Brain microvascular endothelial cell (primary cell): ENCODE measurements around the gene RAB42.

Experiments
- DNase-seq: peaks from one replicate; pipeline ENCODE4 v3.0.0-alpha.2; 2020
- H3K27ac ChIP-seq: fragments of 250-450 bp; sonication (Bioruptor Pico); 2 replicates; pipeline ENCODE4 v1.5.1; 2020; ENCODE audit warnings: mild to moderate bottlenecking, moderate library complexity
- H3K27me3 ChIP-seq: fragments of 250-450 bp; sonication (Bioruptor Pico); replicated peaks from 2 replicates; pipeline ENCODE4 v1.5.1; 2020; ENCODE audit warnings: mild to moderate bottlenecking
- H3K36me3 ChIP-seq: fragments of 250-450 bp; sonication (Bioruptor Pico); replicated peaks from 2 replicates; pipeline ENCODE4 v1.5.1; 2020; ENCODE audit warnings: mild to moderate bottlenecking
- H3K4me3 ChIP-seq: 2 replicates; pipeline ENCODE4 v1.5.1; 2011; ENCODE audit warnings: low read depth, mild to moderate bottlenecking, control low read depth, low read length, moderate library complexity
- in situ Hi-C: cut with HindIII; loops from 2 replicates; pipeline ENCODE4 v1.10.0; 2017; ENCODE audit warnings: low sequenced_read_pairs, low pct_ligation_motif_present
- TF ChIP-seq, protein P1 (sequence below): IDR thresholded peaks from 2 replicates; pipeline ENCODE4 v1.5.1; 2011; ENCODE audit warnings: low read depth, mild to moderate bottlenecking, moderate library complexity, low read length, control low read depth, inconsistent platforms; ENCODE audit errors: missing control alignments

The RAB42 gene

DNA sequence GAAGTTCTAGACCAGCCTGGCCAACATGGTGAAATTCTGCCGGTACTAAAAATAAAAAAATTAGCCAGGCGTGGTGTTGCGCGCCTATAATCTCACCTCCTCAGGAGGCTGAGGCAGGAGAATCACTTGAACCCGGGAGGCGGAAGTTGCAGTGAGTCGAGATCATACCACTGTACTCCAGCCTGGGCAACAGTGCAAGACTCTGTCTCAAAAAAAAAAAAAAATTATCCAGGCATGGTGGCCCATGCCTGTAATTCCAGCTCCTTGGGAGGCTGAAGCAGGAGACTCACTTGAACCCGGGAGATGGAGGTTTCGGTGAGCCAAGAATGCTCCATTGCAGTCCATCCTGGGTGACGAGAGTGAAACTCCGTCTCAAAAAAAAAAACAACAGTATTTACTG, 18.5 kb upstream of the RAB42 start:
- Histone ChIP-seq H3K27ac (no peak overlapping the region), H3K36me3 (peaks cover 47% of the 10 kb centered on the region), H3K4me3 (no peak overlapping the region), H3K27me3 (no peaks in the 10 kb centered on the region)
- TF ChIP-seq, protein P1, sequence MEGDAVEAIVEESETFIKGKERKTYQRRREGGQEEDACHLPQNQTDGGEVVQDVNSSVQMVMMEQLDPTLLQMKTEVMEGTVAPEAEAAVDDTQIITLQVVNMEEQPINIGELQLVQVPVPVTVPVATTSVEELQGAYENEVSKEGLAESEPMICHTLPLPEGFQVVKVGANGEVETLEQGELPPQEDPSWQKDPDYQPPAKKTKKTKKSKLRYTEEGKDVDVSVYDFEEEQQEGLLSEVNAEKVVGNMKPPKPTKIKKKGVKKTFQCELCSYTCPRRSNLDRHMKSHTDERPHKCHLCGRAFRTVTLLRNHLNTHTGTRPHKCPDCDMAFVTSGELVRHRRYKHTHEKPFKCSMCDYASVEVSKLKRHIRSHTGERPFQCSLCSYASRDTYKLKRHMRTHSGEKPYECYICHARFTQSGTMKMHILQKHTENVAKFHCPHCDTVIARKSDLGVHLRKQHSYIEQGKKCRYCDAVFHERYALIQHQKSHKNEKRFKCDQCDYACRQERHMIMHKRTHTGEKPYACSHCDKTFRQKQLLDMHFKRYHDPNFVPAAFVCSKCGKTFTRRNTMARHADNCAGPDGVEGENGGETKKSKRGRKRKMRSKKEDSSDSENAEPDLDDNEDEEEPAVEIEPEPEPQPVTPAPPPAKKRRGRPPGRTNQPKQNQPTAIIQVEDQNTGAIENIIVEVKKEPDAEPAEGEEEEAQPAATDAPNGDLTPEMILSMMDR, result no peak
- in situ Hi-C loops, result no loop called here
- no peak for DNase-seq

GRCh38 chr1:28577052-28577678, 14.9 kb upstream of the RAB42 start:
- in situ Hi-C loops, result no loop called here
- Histone ChIP-seq H3K27me3 (no peaks in the 10 kb centered on the region), H3K36me3 (peaks cover 54% of the 10 kb centered on the region), H3K27ac (no peak overlapping the region), H3K4me3 (no peak overlapping the region)
- TF ChIP-seq, protein P1, result no peak
- no peak for DNase-seq

GRCh38 chr1:28577738-28578536, 14.1 kb upstream of the RAB42 start:
- H3K27ac ChIP-seq, result no peak overlapping the region
- DNase-seq, result no peak

GRCh38 chr1:28578696-28579218, 13.3 kb upstream of the RAB42 start:
- Histone ChIP-seq H3K27me3 (no peaks in the 10 kb centered on the region), H3K4me3 (no peak overlapping the region), H3K36me3 (peaks cover 48% of the 10 kb centered on the region), H3K27ac (no peak overlapping the region)
- in situ Hi-C loops, result no loop called here
- DNase-seq, result no peak
- TF ChIP-seq, protein P1, result no peak

More at GRCh38 chr1:28577738-28578536, 14.1 kb upstream of the RAB42 start:
- H3K27me3 ChIP-seq, result no peaks in the 10 kb centered on the region
- peaks cover 54% of the 10 kb centered on the region for H3K36me3 ChIP-seq
- in situ Hi-C loops, result no loop called here
- H3K4me3 ChIP-seq, result no peak overlapping the region
- TF ChIP-seq, protein P1, result no peak

GRCh38 chr1:28579401-28579800, 12.7 kb upstream of the RAB42 start:
- Histone ChIP-seq H3K27me3 (no peaks in the 10 kb centered on the region), H3K27ac (no peak overlapping the region), H3K4me3 (peak overlapping the region; percentile 96), H3K36me3 (peaks cover 46% of the 10 kb centered on the region)
- in situ Hi-C loops, result no loop called here
- no peak for DNase-seq
- TF ChIP-seq, protein P1, result no peak
